SH-SY5Y (cell line): ENCODE results near the gene ZNF879.

Experiments
- GATA2 ChIP-seq: IDR thresholded peaks from 2 replicates; pipeline ENCODE4 v1.6.1; 2011; ENCODE audit warnings: mild to moderate bottlenecking, low read depth, low read length
- GATA3 ChIP-seq: IDR thresholded peaks from 2 replicates; pipeline ENCODE4 v1.6.1; 2011; ENCODE audit warnings: low read depth, mild to moderate bottlenecking, low read length, moderate library complexity

ZNF879 gene

DNA sequence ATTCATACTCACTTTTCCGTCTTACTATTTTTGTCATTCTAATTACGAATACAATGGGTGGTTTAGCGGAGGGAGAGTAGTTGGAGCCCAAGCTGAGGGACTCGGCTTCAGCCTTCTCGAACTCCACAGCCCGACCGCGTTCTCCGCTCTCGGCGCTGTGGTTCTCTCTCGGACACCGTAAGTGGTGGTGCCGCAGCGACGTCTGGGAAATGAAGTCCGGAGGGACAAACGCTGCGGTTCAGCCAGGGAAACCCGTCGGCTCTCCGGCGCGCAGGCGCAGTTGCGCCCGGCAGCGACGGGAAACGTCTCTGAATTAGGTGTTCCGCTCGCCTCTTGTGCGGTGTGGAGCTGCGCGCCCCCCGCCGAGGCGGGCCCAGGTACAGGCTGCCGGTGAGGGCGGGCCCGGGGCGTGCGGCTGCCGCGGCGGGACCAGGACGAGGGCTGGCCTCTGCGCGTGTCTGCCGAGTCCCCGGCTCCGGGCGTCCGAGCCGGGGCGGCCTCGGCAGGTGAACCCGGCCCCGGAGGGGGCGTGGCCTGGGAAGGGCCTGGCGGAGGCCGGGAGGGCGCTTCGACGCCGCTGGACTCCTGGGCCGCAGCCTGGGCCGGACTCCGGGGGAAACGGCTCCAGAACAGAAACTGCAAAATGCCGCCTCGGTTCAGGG is at the start of gene ZNF879:
ZNF879 (plus strand) TSS at position 277 of the 662 bp plus-strand sequence. CDS start 1,201 bp downstream, outside the sequence.
- TF ChIP-seq GATA3 (no peak), GATA2 (no peak)

GRCh38 chr5:178981381-178981780 is 42.2 kb upstream of the ZNF879 start:
- no peak for TF ChIP-seq GATA3
- no peak for TF ChIP-seq GATA2

GRCh38 chr5:178982941-178983340 is 40.7 kb upstream of the ZNF879 start:
- no peak for TF ChIP-seq GATA3
- TF ChIP-seq GATA2 = no peak

- TF ChIP-seq GATA3 (no peak), GATA2 (no peak)
These were observed 39.9 kb upstream of the ZNF879 start for GRCh38 chr5:178983728-178984127.

- no peak for TF ChIP-seq GATA3
- TF ChIP-seq GATA2 = no peak
These were observed 39.2 kb upstream of the ZNF879 start for GRCh38 chr5:178984145-178985072.

GRCh38 chr5:178986326-178986960 is 37.2 kb upstream of the ZNF879 start:
- no peak for TF ChIP-seq GATA3
- TF ChIP-seq GATA2 = no peak

DNA sequence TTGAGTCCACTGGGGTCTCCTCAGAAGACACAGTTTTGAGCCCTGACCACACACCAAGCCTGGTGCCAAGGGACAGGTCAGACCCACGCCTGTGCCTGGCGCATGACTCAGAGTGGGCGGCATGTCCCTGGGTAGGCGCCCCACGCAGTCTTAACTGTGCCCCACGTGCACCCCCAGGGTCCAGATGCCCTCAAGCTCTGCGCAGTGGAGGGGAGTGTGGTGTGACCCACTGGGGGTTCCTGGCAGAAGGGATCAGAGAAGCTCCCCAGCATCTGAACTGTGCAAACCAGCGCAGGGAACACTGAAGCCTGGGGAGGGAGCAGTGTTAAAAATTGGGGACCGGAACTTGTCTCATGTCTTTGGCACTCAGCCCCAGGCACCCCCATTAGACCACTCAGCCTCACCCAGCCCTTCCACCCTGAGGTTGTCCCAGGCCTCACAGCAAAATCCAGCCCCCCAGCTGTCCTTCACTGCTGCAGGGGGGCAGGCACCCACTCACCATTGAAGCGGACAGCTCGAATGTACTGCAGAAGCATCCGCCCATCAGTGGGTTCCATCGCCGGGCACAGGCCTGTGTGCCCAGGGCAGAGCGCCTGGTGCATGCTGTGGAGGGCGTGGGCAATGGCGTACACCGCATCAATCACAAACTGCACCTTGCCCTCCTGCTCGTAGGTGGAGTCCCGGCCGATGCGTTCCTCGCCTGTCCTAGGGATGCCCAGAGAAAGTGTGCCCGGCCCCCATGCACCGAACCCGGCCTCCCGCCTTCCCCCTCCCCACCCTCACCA is 35.0 kb upstream of the ZNF879 start:
- no peak for TF ChIP-seq GATA3
- no peak for TF ChIP-seq GATA2

- no peak for TF ChIP-seq GATA2
- TF ChIP-seq GATA3 = no peak
These were observed 34.3 kb upstream of the ZNF879 start for GRCh38 chr5:178989311-178989710.

- no peak for TF ChIP-seq GATA2
- no peak for TF ChIP-seq GATA3
These were observed 33.1 kb upstream of the ZNF879 start for GRCh38 chr5:178990491-178990890.

- no peak for TF ChIP-seq GATA2
- no peak for TF ChIP-seq GATA3
These were observed 32.1 kb upstream of the ZNF879 start for GRCh38 chr5:178991190-178992145.

DNA sequence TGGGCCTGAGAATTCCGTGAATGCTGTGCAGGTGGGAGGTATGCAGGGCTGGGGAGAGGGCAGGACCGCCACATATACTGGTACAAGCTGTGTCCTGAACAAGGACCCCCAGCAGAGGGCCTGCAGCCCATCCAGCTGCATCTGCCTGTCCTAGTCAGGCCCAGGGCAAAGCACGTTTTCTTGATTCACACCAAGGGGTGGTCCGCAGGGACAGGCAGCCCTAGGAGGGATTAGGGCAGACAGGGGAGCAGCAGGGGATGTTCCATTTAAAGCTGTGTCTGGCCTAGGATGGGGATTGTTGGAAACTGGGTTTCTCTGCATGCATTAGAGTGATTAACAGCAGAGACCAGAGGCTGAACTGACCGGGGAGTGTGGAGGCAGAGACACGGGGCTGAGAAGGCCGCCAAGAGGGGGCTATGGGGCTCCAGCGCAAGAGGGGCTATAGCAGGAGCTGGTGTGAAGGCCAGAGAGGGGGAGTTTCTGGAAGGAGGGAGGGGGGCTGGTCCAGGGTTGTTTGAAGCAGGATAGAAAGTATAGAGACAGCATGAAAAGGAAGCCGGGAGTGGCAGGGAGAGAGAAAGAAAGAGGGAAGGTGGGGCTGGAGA is 31.2 kb upstream of the ZNF879 start:
- no peak for TF ChIP-seq GATA2
- TF ChIP-seq GATA3 = no peak

DNA sequence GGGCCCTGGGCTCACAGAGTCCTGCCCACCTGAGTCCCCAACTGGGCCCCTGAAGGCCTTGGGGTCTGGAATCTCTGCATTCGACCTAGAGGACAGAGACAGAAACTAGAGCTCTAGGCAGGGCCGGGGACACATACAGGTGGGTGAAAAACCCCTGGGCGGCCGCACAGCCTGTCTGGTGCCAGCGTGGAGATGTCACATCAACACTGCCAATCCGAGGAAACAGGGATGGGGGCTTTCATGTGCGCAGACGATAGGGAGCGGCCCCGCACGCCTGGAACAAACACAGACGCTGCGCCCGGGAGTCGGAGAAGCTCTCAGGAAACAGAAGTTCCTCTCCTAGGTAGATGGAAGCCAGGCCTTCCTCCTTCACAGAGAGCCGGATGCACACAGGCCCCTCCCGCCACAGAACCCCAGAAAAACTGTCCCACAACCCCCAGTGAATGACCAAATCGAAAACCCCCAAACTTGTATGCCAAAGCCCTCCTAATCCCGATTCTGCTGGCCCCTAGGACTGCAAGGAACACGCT is 30.3 kb upstream of the ZNF879 start:
- TF ChIP-seq GATA2 (no peak), GATA3 (no peak)
